ENCODE measurements around the gene CSF1R. TPM values are rescaled to one million over a fixed set of nuclear protein-coding genes. Genes with fewer than 3 reads are reported as not detected.

CSF1R gene
- total and polyA plus RNA-seq, 12 donors = 4.8 to 83.9 (median 10.6) TPM

DNA sequence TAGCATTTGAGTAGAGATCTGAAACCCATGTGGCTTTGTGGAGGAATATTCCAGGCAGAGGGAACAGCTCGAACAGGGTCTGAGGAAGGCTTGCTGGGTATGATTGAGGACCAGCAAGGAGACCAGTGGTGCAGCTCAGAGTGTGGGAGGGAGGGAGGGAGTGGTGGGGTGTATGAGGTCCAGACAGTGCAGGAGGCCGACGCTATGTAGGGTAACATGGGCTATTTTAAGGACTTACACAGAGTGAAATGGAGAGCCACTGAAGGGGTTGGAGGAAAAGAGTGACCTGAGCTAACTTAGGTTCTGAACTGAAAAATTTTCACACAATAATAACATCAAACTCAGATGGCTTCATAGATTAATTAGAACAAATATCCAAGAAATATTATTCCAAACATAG, 43.9 kb downstream of the CSF1R start:
- WGBS, 2 donors = 54 to 61% methylated on average over 3 of the region's 3 CpGs
- H3K9me3 ChIP-seq = no peaks in the 10 kb centered on the region
- peaks cover 0 to 46% (median 34%) of the 10 kb centered on the region in 9 donors for H3K4me1 ChIP-seq
- TF ChIP-seq, protein P1, sequence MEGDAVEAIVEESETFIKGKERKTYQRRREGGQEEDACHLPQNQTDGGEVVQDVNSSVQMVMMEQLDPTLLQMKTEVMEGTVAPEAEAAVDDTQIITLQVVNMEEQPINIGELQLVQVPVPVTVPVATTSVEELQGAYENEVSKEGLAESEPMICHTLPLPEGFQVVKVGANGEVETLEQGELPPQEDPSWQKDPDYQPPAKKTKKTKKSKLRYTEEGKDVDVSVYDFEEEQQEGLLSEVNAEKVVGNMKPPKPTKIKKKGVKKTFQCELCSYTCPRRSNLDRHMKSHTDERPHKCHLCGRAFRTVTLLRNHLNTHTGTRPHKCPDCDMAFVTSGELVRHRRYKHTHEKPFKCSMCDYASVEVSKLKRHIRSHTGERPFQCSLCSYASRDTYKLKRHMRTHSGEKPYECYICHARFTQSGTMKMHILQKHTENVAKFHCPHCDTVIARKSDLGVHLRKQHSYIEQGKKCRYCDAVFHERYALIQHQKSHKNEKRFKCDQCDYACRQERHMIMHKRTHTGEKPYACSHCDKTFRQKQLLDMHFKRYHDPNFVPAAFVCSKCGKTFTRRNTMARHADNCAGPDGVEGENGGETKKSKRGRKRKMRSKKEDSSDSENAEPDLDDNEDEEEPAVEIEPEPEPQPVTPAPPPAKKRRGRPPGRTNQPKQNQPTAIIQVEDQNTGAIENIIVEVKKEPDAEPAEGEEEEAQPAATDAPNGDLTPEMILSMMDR (IDR thresholded peaks at IDR 0.05) = no peak
- peak overlapping the region in 6 of 10 donors; percentile 31 to 72 (median 64) for H3K27ac ChIP-seq
- no peaks in the 10 kb centered on the region for H3K27me3 ChIP-seq
- peaks cover 0 to 100% (median 34%) of the 10 kb centered on the region in 9 donors for H3K36me3 ChIP-seq
- peak; percentile 61 to 89 (median 80) for ATAC-seq
- intact Hi-C loops (cut with DNase I) = loop anchor here in 3 of 10 donors (10.0 kb wide), 1 partner anchor 172 kb away; no protein-coding TSS in a partner anchor
- H3K4me3 ChIP-seq = no peak overlapping the region
- no peak for DNase-seq

DNA sequence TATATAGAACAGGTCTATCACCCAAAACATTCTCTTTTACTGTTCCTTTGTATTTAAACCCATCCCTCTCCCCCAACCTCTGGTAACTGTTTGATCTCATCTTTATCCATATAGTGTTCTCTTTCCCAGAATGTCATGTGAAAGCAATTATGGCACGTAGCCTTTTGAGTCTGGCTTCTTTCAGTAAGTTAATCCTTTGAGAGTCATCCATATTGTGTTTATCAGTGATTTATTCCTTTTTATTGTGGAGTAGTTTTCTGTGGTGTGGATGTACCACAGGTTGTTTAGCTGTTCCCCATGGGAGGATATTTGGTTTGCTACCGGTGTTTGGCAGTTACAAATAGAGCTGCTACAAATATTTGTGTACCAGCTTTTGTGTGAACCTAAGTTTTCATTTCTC, 47.8 kb downstream of the CSF1R start:
- no peak overlapping the region for H3K4me3 ChIP-seq
- intact Hi-C loops (cut with DNase I) = loop anchor here in 3 of 10 donors (10.0 kb wide), 1 partner anchor 176 kb away; no protein-coding TSS in a partner anchor
- TF ChIP-seq, protein P1 (IDR thresholded peaks at IDR 0.05) = no peak
- no peak overlapping the region for H3K27ac ChIP-seq
- no peaks in the 10 kb centered on the region for H3K27me3 ChIP-seq
- ATAC-seq (no peak), DNase-seq (no peak)
- 64 to 77% methylated on average over 2 of the region's 2 CpGs for WGBS, 2 donors
- no peaks in the 10 kb centered on the region for H3K9me3 ChIP-seq
- peaks cover 0 to 100% (median 53%) of the 10 kb centered on the region in 9 donors for H3K36me3 ChIP-seq
- peaks cover 0 to 41% (median 20%) of the 10 kb centered on the region in 9 donors for H3K4me1 ChIP-seq

DNA sequence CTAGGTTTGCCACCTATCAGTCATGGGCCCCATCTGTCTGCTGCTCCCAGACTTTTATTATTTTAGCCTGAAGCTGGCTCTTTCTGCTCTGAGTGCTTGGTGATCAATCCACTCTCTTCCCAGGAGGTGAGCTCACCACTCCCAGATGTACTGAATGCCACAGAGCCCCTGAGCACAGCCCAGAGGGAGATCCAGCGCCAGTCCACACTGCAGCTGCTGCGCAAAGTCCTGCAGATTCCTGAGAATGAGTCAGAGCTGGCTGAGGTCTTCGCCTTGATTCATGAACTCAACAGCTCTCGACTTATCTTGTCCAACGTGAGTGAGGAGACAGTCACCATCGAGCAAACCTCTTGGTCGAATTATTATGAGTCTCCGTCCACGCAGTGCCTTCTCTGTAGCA, 49.8 kb downstream of the CSF1R start:
- 48 to 53% methylated on average over 9 of the region's 9 CpGs for WGBS, 2 donors
- ATAC-seq = peak; percentile 70 to 95 (median 80)
- peak overlapping the region in 3 of 10 donors; percentile 23 to 56 (median 40) for H3K27ac ChIP-seq

DNA sequence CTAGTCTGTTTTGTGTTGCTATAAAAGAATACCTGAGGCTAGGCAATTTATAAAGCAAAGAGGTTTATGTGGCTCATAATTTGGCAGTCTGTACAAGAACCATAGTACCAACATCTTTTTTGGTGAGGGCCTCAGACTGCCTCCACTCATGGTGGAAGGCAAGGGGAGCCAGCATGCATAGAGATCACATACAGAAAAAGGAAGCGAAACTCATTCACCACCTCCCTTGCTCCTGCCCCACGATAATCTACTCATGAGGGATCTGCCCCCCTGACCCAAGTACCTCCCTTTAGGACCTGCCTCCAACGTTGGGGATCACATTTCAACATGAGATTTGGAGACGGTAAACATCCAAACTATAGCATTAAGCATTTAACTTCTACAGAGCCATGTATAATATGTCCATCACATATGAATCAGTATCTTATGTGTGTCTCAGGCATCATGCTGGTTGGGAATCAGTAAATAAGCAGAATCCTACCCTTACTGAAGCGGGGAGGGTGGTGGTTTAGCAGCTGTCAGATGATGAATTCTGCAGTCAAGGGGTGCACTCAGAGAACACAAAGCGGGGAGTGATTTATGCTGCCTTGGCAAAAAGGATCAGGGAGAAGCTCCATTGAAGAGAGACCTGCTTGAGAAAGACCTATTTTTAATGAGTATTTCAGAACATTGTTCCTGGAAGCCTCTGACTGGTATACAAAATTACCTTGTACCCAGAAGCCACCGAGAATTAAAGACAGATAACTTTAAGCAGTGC, 51.0 kb downstream of the CSF1R start:
- no peak overlapping the region for H3K27ac ChIP-seq

More for the DNA sequence above, 49.8 kb downstream of the CSF1R start:
- Histone ChIP-seq H3K4me3 (no peak overlapping the region), H3K9me3 (no peaks in the 10 kb centered on the region), H3K4me1 (peaks cover 0 to 21% (median 10%) of the 10 kb centered on the region in 9 donors), H3K36me3 (peaks cover 1 to 100% (median 67%) of the 10 kb centered on the region in 9 donors), H3K27me3 (no peaks in the 10 kb centered on the region)
- intact Hi-C loops (cut with DNase I) = loop anchor here in 3 of 10 donors (10.0 kb wide), 1 partner anchor 178 kb away; no protein-coding TSS in a partner anchor
- TF ChIP-seq, protein P1 (IDR thresholded peaks at IDR 0.05) = no peak
- DNase-seq = peak in 1 of 2 donors; percentile 36

More for the DNA sequence above, 51.0 kb downstream of the CSF1R start:
- Histone ChIP-seq H3K9me3 (no peaks in the 10 kb centered on the region), H3K36me3 (peaks cover 0 to 100% (median 64%) of the 10 kb centered on the region in 9 donors), H3K4me3 (no peak overlapping the region), H3K4me1 (peaks cover 0 to 22% (median 10%) of the 10 kb centered on the region in 9 donors), H3K27me3 (no peaks in the 10 kb centered on the region)
- no peak for DNase-seq
- intact Hi-C loops (cut with DNase I) = loop anchor here in 3 of 10 donors (10.0 kb wide), 1 partner anchor 179 kb away; no protein-coding TSS in a partner anchor
- WGBS, 2 donors = 84 to 90% methylated on average over 7 of the region's 7 CpGs
- ATAC-seq = no peak
- TF ChIP-seq, protein P1 (IDR thresholded peaks at IDR 0.05) = no peak
